Mucosa of rectum (tissue), 2 donors: Measurements from ENCODE around the gene HECTD3.
"Not testable (repeated sequence)": the region's sequence is repeated elsewhere in the genome, so short reads cannot be mapped to it uniquely, and the experiment has no call there.

Experiments
- H3K27ac ChIP-seq, 2 donors: one replicate each; pipeline ENCODE4 v1.7.0; 2013; ENCODE audit warnings: inconsistent platforms in 2 of 2, low read depth in 2 of 2, low read length in 2 of 2
- H3K27me3 ChIP-seq, 2 donors: one replicate each; pipeline ENCODE4 v1.7.0; 2013; ENCODE audit warnings: low read length in 2 of 2; ENCODE audit not compliant: control insufficient read depth in 2 of 2, insufficient read depth in 2 of 2
- H3K36me3 ChIP-seq, 2 donors: one replicate each; pipeline ENCODE4 v1.7.0; 2013; ENCODE audit warnings: low read length in 2 of 2; ENCODE audit not compliant: control insufficient read depth in 2 of 2, insufficient read depth in 2 of 2
- H3K4me1 ChIP-seq, 2 donors: one replicate each; pipeline ENCODE4 v1.7.0; 2013; ENCODE audit warnings: low read length in 2 of 2, mild to moderate bottlenecking in 1 of 2; ENCODE audit not compliant: control insufficient read depth in 2 of 2, insufficient read depth in 2 of 2
- H3K4me3 ChIP-seq, 2 donors: one replicate each; pipeline ENCODE4 v1.7.0; 2013; ENCODE audit warnings: low read length in 2 of 2
- H3K9ac ChIP-seq, 2 donors: one replicate each; pipeline ENCODE4 v1.7.0; 2013; ENCODE audit warnings: low read length in 2 of 2, low read depth in 1 of 2, mild to moderate bottlenecking in 1 of 2
- H3K9me3 ChIP-seq, 2 donors: one replicate each; pipeline ENCODE4 v1.7.0; 2013; ENCODE audit warnings: low read length in 2 of 2; ENCODE audit not compliant: control insufficient read depth in 2 of 2
- donor health status: healthy.
- donor health status: Normal muscosa, but diverticular disease.

Gene HECTD3

GRCh38 chr1:44994309-44994898 lies 16.7 kb downstream of the HECTD3 start:
- Histone ChIP-seq H3K9ac (no peak overlapping the region), H3K4me1 (no peaks in the 10 kb centered on the region), H3K4me3 (no peak overlapping the region), H3K27me3 (no peaks in the 10 kb centered on the region), H3K9me3 (no peaks in the 10 kb centered on the region), H3K27ac (no peak overlapping the region), H3K36me3 (no peaks in the 10 kb centered on the region)

DNA sequence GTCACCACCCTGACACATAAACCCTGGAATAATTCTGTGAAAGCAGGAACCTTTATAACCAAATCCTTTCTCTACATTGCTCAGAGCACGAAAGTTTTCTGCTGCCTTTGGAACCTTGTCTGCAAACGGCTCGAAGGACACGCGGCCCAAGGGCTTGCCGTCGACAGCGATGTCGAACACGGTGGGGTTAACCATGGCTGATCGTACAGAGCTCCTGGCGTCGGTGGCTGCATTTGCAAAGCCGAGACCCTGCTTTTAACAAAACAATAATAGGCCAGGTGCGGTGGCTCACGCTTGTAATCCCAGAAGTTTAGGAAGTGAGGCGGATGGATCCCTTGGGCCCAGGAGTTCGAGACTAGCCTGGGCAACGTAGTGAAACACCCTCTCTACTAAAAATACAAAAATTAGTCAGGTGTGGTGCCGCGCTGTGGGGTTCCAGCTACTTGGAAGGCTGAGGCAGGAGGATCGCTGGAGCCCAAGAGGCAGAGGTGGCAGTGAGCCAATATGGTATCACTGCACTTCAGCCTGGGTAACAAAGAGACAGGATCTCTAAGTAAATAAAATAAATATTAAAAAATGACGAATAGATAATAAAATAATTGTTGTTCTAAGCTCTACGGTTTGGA lies 22.5 kb downstream of the HECTD3 start:
- H3K9ac ChIP-seq, result no peak overlapping the region
- no peaks in the 10 kb centered on the region for H3K9me3 ChIP-seq
- H3K4me1 ChIP-seq, result peaks cover 8 to 10% of the 10 kb centered on the region in 2 donors

GRCh38 chr1:44985747-44986359 lies 25.3 kb downstream of the HECTD3 start:
- peaks cover 8 to 10% of the 10 kb centered on the region in 2 donors for H3K4me1 ChIP-seq
- H3K27ac ChIP-seq, result peak overlapping the region; percentile 46 to 72
- no peaks in the 10 kb centered on the region for H3K27me3 ChIP-seq
- H3K9me3 ChIP-seq, result no peaks in the 10 kb centered on the region
- peak overlapping the region; percentile 68 to 96 for H3K4me3 ChIP-seq
- H3K9ac ChIP-seq, result peak overlapping the region; percentile 63 to 85
- H3K36me3 ChIP-seq, result peaks cover 0 to 1% of the 10 kb centered on the region in 2 donors

More for the DNA sequence above, 22.5 kb downstream of the HECTD3 start:
- no peaks in the 10 kb centered on the region for H3K27me3 ChIP-seq
- H3K27ac ChIP-seq, result no peak overlapping the region
- no peaks in the 10 kb centered on the region for H3K36me3 ChIP-seq
- no peak overlapping the region for H3K4me3 ChIP-seq

DNA sequence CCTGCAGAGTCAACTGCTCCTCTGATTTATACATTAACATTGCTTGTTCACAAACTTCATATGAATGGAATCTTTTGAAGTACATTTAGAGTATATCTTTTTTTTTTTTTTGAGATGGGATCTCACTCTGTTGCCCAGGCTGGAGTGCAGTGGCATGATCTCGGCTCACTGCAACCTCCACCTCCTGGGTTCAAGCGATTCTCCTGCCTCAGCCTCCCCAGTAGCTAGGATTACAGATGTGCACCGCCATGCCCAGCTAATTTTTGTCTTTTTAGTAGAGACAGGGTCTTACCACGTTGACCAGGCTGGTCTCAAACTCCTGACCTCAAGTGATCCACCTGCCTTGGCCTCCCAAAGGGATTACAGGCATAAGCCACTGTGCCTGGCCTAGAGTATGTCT lies 33.8 kb downstream of the HECTD3 start:
- H3K27me3 ChIP-seq, H3K27ac ChIP-seq, H3K9ac ChIP-seq, H3K9me3 ChIP-seq, H3K4me1 ChIP-seq, H3K4me3 ChIP-seq: not testable (repeated sequence)
- peaks cover 14 to 38% of the 10 kb centered on the region in 2 donors for H3K36me3 ChIP-seq

GRCh38 chr1:44976252-44976651 lies 34.9 kb downstream of the HECTD3 start:
- H3K36me3 ChIP-seq, result peaks cover 14 to 38% of the 10 kb centered on the region in 2 donors

GRCh38 chr1:44973645-44974044 lies 37.5 kb downstream of the HECTD3 start:
- H3K27ac ChIP-seq, result no peak overlapping the region
- H3K4me1 ChIP-seq, result no peaks in the 10 kb centered on the region
- H3K9ac ChIP-seq, result no peak overlapping the region
- H3K36me3 ChIP-seq, result peaks cover 14 to 28% of the 10 kb centered on the region in 2 donors
- H3K9me3 ChIP-seq, result no peaks in the 10 kb centered on the region
- no peaks in the 10 kb centered on the region for H3K27me3 ChIP-seq
- no peak overlapping the region for H3K4me3 ChIP-seq

More at GRCh38 chr1:44976252-44976651, 34.9 kb downstream of the HECTD3 start:
- H3K4me3 ChIP-seq, result no peak overlapping the region
- no peaks in the 10 kb centered on the region for H3K4me1 ChIP-seq
- H3K9me3 ChIP-seq, result no peaks in the 10 kb centered on the region
- no peak overlapping the region for H3K27ac ChIP-seq
- H3K27me3 ChIP-seq, result no peaks in the 10 kb centered on the region
- no peak overlapping the region for H3K9ac ChIP-seq

- H3K4me3 ChIP-seq, result no peak overlapping the region
- H3K4me1 ChIP-seq, result no peaks in the 10 kb centered on the region
- peaks cover 0 to 5% of the 10 kb centered on the region in 2 donors for H3K36me3 ChIP-seq
- H3K9me3 ChIP-seq, result no peaks in the 10 kb centered on the region
- H3K27ac ChIP-seq, result no peak overlapping the region
- H3K27me3 ChIP-seq, result no peaks in the 10 kb centered on the region
- no peak overlapping the region for H3K9ac ChIP-seq
These were observed 40.8 kb downstream of the HECTD3 start for GRCh38 chr1:44970317-44970716.

DNA sequence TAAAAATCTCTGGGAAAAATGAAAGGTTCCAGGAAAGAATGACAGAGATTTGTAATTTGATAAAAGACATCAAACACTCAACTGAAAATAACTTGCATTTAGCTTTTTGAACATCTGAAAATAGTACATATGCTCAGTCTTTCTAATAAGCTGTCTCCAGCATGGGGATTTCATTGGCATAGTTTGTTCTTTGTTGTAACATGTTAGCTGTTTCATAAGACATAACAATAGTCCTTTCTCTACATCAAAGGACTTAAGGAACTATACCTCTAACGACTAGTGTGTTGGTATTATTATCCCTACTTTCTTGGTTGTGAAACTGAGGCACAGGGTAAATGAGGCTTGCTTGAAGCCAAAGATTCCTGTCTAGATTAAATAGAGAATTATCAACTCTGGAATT lies 46.7 kb downstream of the HECTD3 start:
- Histone ChIP-seq H3K4me3 (no peak overlapping the region), H3K9me3 (no peaks in the 10 kb centered on the region), H3K27me3 (no peaks in the 10 kb centered on the region)

DNA sequence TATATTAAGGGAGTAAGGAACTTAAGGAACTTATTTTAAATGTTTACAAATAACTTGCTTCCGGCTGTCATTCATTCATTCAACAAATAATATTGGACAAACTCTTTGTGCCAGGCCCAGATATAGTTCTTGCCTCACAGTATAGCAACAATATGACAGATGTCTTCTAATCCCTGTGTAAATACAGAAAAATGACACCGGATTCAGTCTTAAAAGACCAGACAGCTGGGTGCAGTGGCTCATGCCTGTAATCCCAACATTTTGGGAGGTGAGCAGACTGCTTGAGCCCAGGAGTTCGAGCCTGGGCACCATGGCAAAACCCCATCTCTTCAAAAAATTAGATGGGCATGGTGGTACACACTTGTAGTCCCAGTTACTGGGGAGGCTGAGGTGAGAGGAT lies 48.4 kb downstream of the HECTD3 start:
- no peaks in the 10 kb centered on the region for H3K27me3 ChIP-seq
- peaks cover 0 to 5% of the 10 kb centered on the region in 2 donors for H3K36me3 ChIP-seq
- H3K4me1 ChIP-seq, result no peaks in the 10 kb centered on the region
- no peak overlapping the region for H3K27ac ChIP-seq
- H3K4me3 ChIP-seq, result no peak overlapping the region
- no peaks in the 10 kb centered on the region for H3K9me3 ChIP-seq
- H3K9ac ChIP-seq, result no peak overlapping the region

More for the DNA sequence above, 46.7 kb downstream of the HECTD3 start:
- H3K4me1 ChIP-seq, result no peaks in the 10 kb centered on the region
- no peaks in the 10 kb centered on the region for H3K36me3 ChIP-seq
- no peak overlapping the region for H3K9ac ChIP-seq
- no peak overlapping the region for H3K27ac ChIP-seq

DNA sequence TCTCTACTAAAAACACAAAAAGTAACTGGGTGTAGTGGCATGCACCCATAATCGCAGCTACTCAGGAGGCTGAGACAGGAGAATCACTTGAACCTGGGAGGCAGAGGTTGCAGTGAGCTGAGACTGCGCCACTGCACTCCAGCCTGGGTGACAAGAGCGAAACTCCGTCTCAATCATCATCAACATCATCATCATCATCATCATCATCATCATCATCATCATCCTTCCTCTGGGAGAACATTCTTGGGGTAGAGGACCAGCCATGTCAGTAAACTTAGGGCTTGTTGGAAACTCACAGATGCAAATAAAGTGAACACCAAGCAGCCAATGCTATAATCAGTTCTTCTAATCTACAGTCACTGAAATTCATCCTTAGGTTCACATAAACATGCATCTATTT lies 49.1 kb downstream of the HECTD3 start:
- H3K4me3 ChIP-seq, H3K27me3 ChIP-seq, H3K4me1 ChIP-seq, H3K36me3 ChIP-seq, H3K9me3 ChIP-seq, H3K9ac ChIP-seq, H3K27ac ChIP-seq: not testable (repeated sequence)
